Loucy (cell line): ENCODE measurements around the gene OR7C1.

Experiments
- H2AFZ ChIP-seq: fragments of 200-600 bp; sonication (generic); 2 replicates; pipeline ENCODE4 v1.6.0; 2016; ENCODE audit warnings: antibody characterized with exemption, mild to moderate bottlenecking, low read length, moderate library complexity
- H3F3A ChIP-seq: fragments of 200-600 bp; 2 replicates; pipeline ENCODE4 v1.6.0; 2016; ENCODE audit warnings: antibody characterized with exemption, low read depth, mild to moderate bottlenecking
- H3K27me3 ChIP-seq: fragments of 200-600 bp; sonication (generic); 2 replicates; pipeline ENCODE4 v1.6.1; 2014; ENCODE audit warnings: low read length, mild to moderate bottlenecking; ENCODE audit not compliant: insufficient read depth, poor library complexity, severe bottlenecking
- H3K36me3 ChIP-seq: fragments of 200-600 bp; sonication (generic); 2 replicates; pipeline ENCODE4 v1.6.1; 2016; ENCODE audit warnings: low read length; ENCODE audit not compliant: insufficient read depth
- H3K4me1 ChIP-seq: fragments of 200-600 bp; sonication (generic); 2 replicates; pipeline ENCODE4 v1.5.1; 2014; ENCODE audit warnings: low read length, mild to moderate bottlenecking; ENCODE audit not compliant: insufficient read depth, poor library complexity, severe bottlenecking
- H3K4me2 ChIP-seq: fragments of 200-600 bp; sonication (generic); 2 replicates; pipeline ENCODE4 v1.6.0; 2014; ENCODE audit warnings: antibody characterized with exemption, low read length, low read depth, mild to moderate bottlenecking; ENCODE audit not compliant: poor library complexity, severe bottlenecking
- H3K4me3 ChIP-seq: fragments of 200-600 bp; sonication (generic); 2 replicates; pipeline ENCODE4 v1.5.1; 2014; ENCODE audit warnings: low read length, mild to moderate bottlenecking, mixed read lengths; ENCODE audit not compliant: poor library complexity, severe bottlenecking
- H3K79me2 ChIP-seq: fragments of 200-600 bp; sonication (generic); 2 replicates; pipeline ENCODE4 v1.6.1; 2014; ENCODE audit warnings: low read length; ENCODE audit not compliant: insufficient read depth
- H3K9ac ChIP-seq: fragments of 200-600 bp; sonication (generic); 2 replicates; pipeline ENCODE4 v1.6.0; 2014; ENCODE audit warnings: mild to moderate bottlenecking, low read depth, low read length, moderate library complexity; ENCODE audit not compliant: poor library complexity, severe bottlenecking
- H3K9me2 ChIP-seq: fragments of 200-600 bp; sonication (generic); replicated peaks from 2 replicates; pipeline ENCODE4 v1.6.1; 2016; ENCODE audit warnings: low read depth, low read length, mixed read lengths
- H3K9me3 ChIP-seq: fragments of 200-600 bp; sonication (generic); 2 replicates; pipeline ENCODE4 v1.6.1; 2014; ENCODE audit warnings: mild to moderate bottlenecking, antibody characterized with exemption, low read length, low read depth; ENCODE audit not compliant: insufficient read depth
- H4K20me1 ChIP-seq: fragments of 200-600 bp; sonication (generic); 2 replicates; pipeline ENCODE4 v1.6.0; 2014; ENCODE audit warnings: antibody characterized with exemption, low read length, mild to moderate bottlenecking; ENCODE audit not compliant: insufficient read depth, poor library complexity, severe bottlenecking
- CTCF ChIP-seq: fragments of 200-600 bp; sonication (generic); conservative IDR thresholded peaks from 2 replicates; pipeline ENCODE4 v1.5.1; 2014; ENCODE audit warnings: mild to moderate bottlenecking, antibody characterized with exemption, low read length
- EZH2phosphoT487 ChIP-seq: fragments of 200-600 bp; IDR thresholded peaks from 2 replicates; pipeline ENCODE4 v1.6.1; 2018; ENCODE audit warnings: antibody characterized with exemption, mild to moderate bottlenecking, moderate library complexity, borderline replicate concordance

OR7C1 gene

GRCh38 chr19:14772995-14773394 lies 62.0 kb downstream of the OR7C1 start:
- Histone ChIP-seq H3K9me3 (no peaks in the 10 kb centered on the region), H3K4me1 (peaks cover 17% of the 10 kb centered on the region), H3K4me2 (no peak overlapping the region), H3K9me2 (no peaks in the 10 kb centered on the region), H3K79me2 (peaks cover 30% of the 10 kb centered on the region), H2AFZ (no peak overlapping the region), H3K9ac (no peak overlapping the region), H3K27me3 (no peaks in the 10 kb centered on the region), H3K4me3 (no peak overlapping the region), H3K36me3 (peaks cover 35% of the 10 kb centered on the region; the same call in 1 of the 2 replicates), H4K20me1 (peaks cover 9% of the 10 kb centered on the region), H3F3A (peaks cover 2% of the 10 kb centered on the region; the same call in 1 of the 2 replicates)
- no peak for TF ChIP-seq CTCF
- no peak for TF ChIP-seq EZH2phosphoT487

DNA sequence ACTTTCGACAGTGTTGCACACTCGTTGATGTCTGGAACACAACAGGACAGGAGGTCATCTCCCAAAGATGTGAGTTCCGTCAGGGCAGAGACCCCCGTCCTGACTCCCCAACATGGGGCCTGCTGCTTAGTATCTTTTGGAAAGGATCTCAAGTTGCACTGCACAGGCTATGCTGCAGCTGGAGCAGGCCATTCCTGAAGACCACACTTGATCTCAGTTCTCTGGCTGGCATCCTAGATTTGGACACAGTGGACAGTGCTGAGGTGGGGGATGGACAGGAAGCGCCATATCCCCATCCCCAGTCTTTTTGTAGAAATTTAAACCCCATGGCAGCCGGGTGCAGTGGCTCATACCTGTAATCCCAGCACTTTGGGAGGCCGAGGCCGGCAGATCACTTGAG lies 62.5 kb downstream of the OR7C1 start:
- H3K36me3 ChIP-seq, result peaks cover 40% of the 10 kb centered on the region; the same call in 1 of the 2 replicates
- peaks cover 2% of the 10 kb centered on the region; the same call in 1 of the 2 replicates for H3F3A ChIP-seq
- no peaks in the 10 kb centered on the region for H3K27me3 ChIP-seq
- TF ChIP-seq CTCF (no peak), EZH2phosphoT487 (no peak)
- no peak overlapping the region for H3K9ac ChIP-seq
- no peak overlapping the region for H3K4me3 ChIP-seq
- peaks cover 30% of the 10 kb centered on the region for H3K79me2 ChIP-seq
- no peaks in the 10 kb centered on the region for H3K9me3 ChIP-seq
- peaks cover 17% of the 10 kb centered on the region for H3K4me1 ChIP-seq
- H3K9me2 ChIP-seq, result no peaks in the 10 kb centered on the region
- H3K4me2 ChIP-seq, result peak overlapping the region; percentile 16
- H2AFZ ChIP-seq, result no peak overlapping the region
- H4K20me1 ChIP-seq, result peaks cover 9% of the 10 kb centered on the region

DNA sequence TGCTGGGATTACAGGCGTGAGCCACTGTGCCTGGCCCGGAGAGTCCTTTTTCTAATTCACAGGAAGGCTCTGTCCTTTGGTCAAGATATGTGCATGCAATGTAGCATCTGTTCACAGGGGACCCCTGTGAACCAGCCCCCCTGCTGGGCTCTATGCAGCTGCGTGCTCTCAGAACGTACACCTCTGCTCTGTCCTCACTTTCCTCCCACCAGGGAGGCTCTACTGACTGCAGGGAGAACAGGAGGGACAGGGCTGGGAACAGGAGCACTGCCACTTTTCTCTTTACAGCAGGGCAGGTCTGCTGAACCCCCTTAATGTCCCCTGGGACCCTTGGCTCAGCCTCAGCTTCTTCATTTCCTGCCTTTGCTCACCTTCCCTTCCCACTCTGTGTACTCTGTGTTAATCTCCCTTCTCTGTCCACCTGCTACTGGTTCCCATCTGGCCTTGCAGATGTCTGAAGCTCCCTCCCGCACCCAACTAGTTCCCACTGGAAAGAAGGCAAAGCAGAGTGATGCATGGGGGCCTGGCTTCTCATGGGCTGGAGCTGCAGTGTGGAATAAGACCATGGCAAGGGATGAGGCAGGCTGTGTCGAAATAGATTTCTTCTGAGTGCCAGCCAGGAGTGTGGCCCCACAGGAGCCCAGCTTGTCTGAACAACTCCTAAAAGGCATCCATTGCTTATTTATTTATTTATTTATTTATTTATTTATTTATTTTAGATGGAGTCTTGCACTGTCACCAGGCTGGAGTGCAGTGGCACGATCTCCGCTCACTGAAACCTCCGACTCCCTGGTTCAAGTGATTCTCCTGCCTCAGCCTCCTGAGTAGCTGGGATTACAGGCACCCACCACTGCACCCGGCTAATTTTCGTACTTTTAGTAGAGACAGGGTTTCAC lies 63.8 kb downstream of the OR7C1 start:
- Histone ChIP-seq H3F3A (no peaks in the 10 kb centered on the region), H3K79me2 (peaks cover 30% of the 10 kb centered on the region), H2AFZ (no peak overlapping the region), H3K9me3 (no peaks in the 10 kb centered on the region), H3K4me3 (no peak overlapping the region), H3K4me1 (peaks cover 14% of the 10 kb centered on the region), H3K36me3 (peaks cover 40% of the 10 kb centered on the region; the same call in 1 of the 2 replicates), H3K9ac (no peak overlapping the region), H3K9me2 (no peaks in the 10 kb centered on the region), H3K4me2 (peak overlapping the region; percentile 36), H3K27me3 (no peaks in the 10 kb centered on the region), H4K20me1 (peaks cover 9% of the 10 kb centered on the region)
- TF ChIP-seq EZH2phosphoT487 (no peak), CTCF (no peak)
